Psoas muscle (tissue), 8 donors: Measurements from ENCODE around the gene KLF15. TPM values are rescaled to one million over a fixed set of nuclear protein-coding genes. Genes with fewer than 3 reads are reported as not detected.

ENCODE experiments used
- ATAC-seq, 4 donors: fragments of 200-7000 bp; cut with Tn5 transposase; one replicate each; pipeline ENCODE4 v1.9.1; 2020; ENCODE audit warnings: moderate library complexity in 3 of 4, mild to moderate bottlenecking in 2 of 4
- DNase-seq, 2 donors: peaks; one replicate each; pipeline ENCODE4 v3.0.0-alpha.2; 2020
- H3K27ac ChIP-seq: fragments of 200-600 bp; one replicate; pipeline ENCODE4 v1.8.0; 2022
- H3K27me3 ChIP-seq, 3 donors: fragments of 200-600 bp in 1 of 3; one replicate each; pipeline versions ENCODE4 v1.6.1 to v1.8.0; 2013 to 2022; ENCODE audit warnings: low read length in 2 of 3, mild to moderate bottlenecking in 2 of 3, moderate library complexity in 1 of 3; ENCODE audit not compliant: insufficient read depth in 3 of 3
- H3K36me3 ChIP-seq, 2 donors: fragments of 200-600 bp in 1 of 2; one replicate each; pipeline versions ENCODE4 v1.6.1 to v1.8.0; 2013 to 2022; ENCODE audit warnings: low read depth in 1 of 2, mild to moderate bottlenecking in 1 of 2, moderate library complexity in 1 of 2; ENCODE audit not compliant: insufficient read depth in 1 of 2
- H3K4me1 ChIP-seq: fragments of 200-600 bp; one replicate; pipeline ENCODE4 v1.8.0; 2022
- H3K4me3 ChIP-seq: fragments of 200-600 bp; one replicate; pipeline ENCODE4 v1.8.0; 2022; ENCODE audit warnings: mild to moderate bottlenecking
- H3K9me3 ChIP-seq: fragments of 200-600 bp; one replicate; pipeline ENCODE4 v1.8.0; 2022
- WGBS, 3 donors: extraction: QIAGEN DNeasy Blood & Tissue Kit; methylation state at CpG; one replicate each; pipeline versions ENCODE4 v1.1.6 to v1.1.7; 2013; 5-methylcytosine and 5-hydroxymethylcytosine counted together
- intact Hi-C, 2 donors: fragments of 100-400 bp; cut with DNase I; formaldehyde crosslinking; loops; one replicate each; pipeline versions ENCODE4 v1.11.0 to v1.14.2; 2022
- polyA plus RNA-seq, 3 donors: library from polyadenylated mRNA; stranded (reverse); fragments of 200-250 nt; gene quantifications; one replicate each; pipeline ENCODE4 v1.2.3, GENCODE V29; 2013
- total RNA-seq, 4 donors: library from RNA; stranded (reverse); fragmentation: NEBNext Ultra II Directional in 2 of 4; extraction: Animal tissue kit (Norgen Biotek cat#: 25700) in 2 of 4; gene quantifications; one replicate each; pipeline versions ENCODE4 v1.2.1 to v1.2.4, GENCODE V29; 2021 to 2023
- TF ChIP-seq, protein P1 (sequence below): fragments of 200-600 bp; IDR thresholded peaks from one replicate; pipeline ENCODE4 v1.8.0; 2022; ENCODE audit warnings: antibody characterized with exemption
- donor health status: healthy with polysubstance abuse.
- donor health status: DM: no; HTN: no; CAD: no; lungs with moderate emphysema.
- donor health status: Bipolar disorder and iron deficiency.
- donor health status: healthy.
- donor health status: DM: yes; HTN: yes; CAD: no.
- donor health status: DM: no; HTN: no; CAD: no.
- donor health status: DM: no; HTN: no; CAD: no.
- donor health status: DM: yes; HTN: yes; CAD: no.

KLF15 gene
- total and polyA plus RNA-seq, 7 donors, result 13.2 to 77.6 (median 37.8) TPM

DNA sequence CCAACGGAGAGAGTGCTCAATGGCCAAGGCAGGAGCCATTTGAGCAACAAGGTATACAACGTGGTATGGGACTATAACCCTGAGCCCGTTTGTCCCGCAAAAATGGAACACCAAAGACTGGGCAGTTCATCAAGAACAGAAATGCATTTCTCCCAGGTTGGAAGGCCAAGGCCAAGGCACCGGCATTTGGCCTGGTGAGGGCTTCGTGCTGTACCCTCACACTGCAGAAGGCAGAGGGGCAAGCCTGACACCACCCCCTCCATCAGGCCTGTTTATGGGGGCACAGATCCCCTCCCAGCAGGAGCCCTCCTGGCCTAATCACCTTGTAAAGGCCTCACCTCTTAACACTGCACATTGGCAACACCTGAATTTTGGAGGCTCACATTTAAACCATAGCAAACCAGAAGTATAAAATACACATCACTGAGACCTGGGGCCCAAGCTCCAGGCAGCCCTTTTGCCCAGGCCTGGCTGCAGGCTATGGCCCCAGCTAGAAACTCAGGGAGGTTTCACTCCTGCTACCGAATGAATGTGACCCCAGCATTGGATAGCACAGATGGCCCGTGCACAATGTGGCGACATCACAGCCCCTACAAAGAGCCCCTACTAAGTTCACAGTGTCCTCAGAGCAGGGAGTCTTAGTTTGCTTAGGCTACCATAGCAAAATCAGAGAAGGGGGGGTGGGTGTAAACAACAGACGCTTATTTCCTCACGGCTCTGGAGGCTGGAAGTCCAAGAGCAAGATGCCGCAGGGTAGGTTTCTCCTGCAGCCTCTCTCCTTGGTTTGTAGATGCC, 47.1 kb downstream of the KLF15 start:
- Histone ChIP-seq H3K27ac (no peak overlapping the region), H3K9me3 (no peaks in the 10 kb centered on the region), H3K4me1 (no peaks in the 10 kb centered on the region), H3K4me3 (no peak overlapping the region), H3K27me3 (no peaks in the 10 kb centered on the region), H3K36me3 (no peaks in the 10 kb centered on the region)
- TF ChIP-seq, protein P1, sequence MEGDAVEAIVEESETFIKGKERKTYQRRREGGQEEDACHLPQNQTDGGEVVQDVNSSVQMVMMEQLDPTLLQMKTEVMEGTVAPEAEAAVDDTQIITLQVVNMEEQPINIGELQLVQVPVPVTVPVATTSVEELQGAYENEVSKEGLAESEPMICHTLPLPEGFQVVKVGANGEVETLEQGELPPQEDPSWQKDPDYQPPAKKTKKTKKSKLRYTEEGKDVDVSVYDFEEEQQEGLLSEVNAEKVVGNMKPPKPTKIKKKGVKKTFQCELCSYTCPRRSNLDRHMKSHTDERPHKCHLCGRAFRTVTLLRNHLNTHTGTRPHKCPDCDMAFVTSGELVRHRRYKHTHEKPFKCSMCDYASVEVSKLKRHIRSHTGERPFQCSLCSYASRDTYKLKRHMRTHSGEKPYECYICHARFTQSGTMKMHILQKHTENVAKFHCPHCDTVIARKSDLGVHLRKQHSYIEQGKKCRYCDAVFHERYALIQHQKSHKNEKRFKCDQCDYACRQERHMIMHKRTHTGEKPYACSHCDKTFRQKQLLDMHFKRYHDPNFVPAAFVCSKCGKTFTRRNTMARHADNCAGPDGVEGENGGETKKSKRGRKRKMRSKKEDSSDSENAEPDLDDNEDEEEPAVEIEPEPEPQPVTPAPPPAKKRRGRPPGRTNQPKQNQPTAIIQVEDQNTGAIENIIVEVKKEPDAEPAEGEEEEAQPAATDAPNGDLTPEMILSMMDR, result no peak
- DNase-seq, result no peak
- ATAC-seq, result no peak
- intact Hi-C loops, result loop anchor here in 1 of 2 donors (5.0 kb wide), 1 partner anchor 32 kb away; no protein-coding TSS in a partner anchor
- WGBS, 3 donors, result 89 to 90% (median 89%) methylated on average over 12 of the region's 12 CpGs

DNA sequence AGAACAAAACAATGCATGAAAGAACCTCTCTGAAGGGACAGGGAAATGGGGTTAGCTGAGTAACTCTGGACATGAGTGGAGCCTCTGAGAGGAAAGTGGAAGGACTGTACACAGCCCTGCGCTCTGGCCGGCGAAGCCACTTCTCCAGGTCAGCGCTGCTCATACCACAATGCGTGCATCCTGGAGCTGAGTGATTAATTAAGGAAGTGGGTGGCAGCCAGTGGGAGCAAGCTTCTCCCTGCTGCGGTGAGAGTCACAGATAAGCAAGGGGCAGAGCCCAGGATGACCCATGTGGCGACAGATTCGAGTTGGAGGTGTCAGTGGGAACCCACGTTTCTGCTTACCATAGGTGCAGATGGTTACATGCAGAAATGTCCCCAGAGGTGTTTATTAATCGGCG, 48.0 kb downstream of the KLF15 start:
- intact Hi-C loops, result loop anchor here in 1 of 2 donors (5.0 kb wide), 1 partner anchor 33 kb away; no protein-coding TSS in a partner anchor
- ATAC-seq (no peak), DNase-seq (no peak)
- no peaks in the 10 kb centered on the region for H3K36me3 ChIP-seq
- 80 to 89% (median 82%) methylated on average over 11 of the region's 11 CpGs for WGBS, 3 donors
- H3K4me3 ChIP-seq, result no peak overlapping the region
- no peak overlapping the region for H3K27ac ChIP-seq
- no peaks in the 10 kb centered on the region for H3K27me3 ChIP-seq
- no peaks in the 10 kb centered on the region for H3K9me3 ChIP-seq
- TF ChIP-seq, protein P1, result no peak
- H3K4me1 ChIP-seq, result no peaks in the 10 kb centered on the region

GRCh38 chr3:126308394-126309125, 48.6 kb downstream of the KLF15 start:
- no peak for DNase-seq
- no peak overlapping the region for H3K4me3 ChIP-seq
- TF ChIP-seq, protein P1, result no peak
- 89 to 93% (median 92%) methylated on average over 21 to 24 of the region's 24 CpGs for WGBS, 3 donors
- intact Hi-C loops, result loop anchor here in 1 of 2 donors (5.0 kb wide), 1 partner anchor 34 kb away; no protein-coding TSS in a partner anchor
- ATAC-seq, result no peak
- no peaks in the 10 kb centered on the region for H3K36me3 ChIP-seq
- no peak overlapping the region for H3K27ac ChIP-seq
- no peaks in the 10 kb centered on the region for H3K27me3 ChIP-seq
- no peaks in the 10 kb centered on the region for H3K9me3 ChIP-seq
- H3K4me1 ChIP-seq, result no peaks in the 10 kb centered on the region

DNA sequence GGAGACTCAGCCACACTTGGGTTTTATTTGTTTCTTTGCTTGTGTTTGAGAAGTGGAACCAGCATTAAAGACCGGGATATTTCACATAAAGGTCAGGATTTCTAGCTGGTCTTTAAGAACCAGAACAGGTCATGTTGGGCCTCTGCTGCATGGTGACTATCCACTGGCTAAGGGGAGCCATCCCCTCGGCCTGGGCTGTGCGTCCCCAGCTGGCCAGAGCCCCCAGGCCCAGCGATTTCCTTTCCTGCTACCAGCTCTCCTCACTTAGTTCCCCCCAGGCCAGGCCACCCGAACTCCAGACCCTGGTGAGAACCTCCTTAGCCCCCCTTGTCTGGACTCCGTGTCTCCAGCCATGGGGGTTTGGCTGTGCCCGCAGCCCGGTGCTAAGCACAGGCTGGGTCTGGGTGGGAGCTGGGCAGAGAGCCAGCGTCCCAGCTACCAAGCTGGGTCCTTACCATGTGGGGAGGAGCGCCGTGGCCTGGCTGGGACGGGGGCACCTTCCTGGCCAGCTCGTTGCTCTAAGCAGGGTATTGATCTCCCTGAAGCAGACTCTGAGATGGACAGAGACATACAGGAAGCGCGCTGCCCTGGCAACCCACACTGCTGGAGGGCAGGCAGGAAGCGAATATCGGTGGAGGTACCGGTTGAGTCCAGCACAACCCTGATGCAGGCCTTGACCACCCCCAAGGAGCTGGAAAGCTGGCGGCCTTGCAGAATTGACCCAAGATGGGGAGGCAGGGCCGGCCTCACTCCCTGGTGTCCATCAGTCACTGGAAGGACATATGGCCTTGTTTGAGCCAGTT, 49.4 kb downstream of the KLF15 start:
- ATAC-seq, result no peak
- H3K27ac ChIP-seq, result no peak overlapping the region
- no peaks in the 10 kb centered on the region for H3K27me3 ChIP-seq
- H3K36me3 ChIP-seq, result no peaks in the 10 kb centered on the region
- H3K9me3 ChIP-seq, result no peaks in the 10 kb centered on the region
- DNase-seq, result no peak
- intact Hi-C loops, result loop anchor here in 1 of 2 donors (5.0 kb wide), 1 partner anchor 35 kb away; no protein-coding TSS in a partner anchor
- no peaks in the 10 kb centered on the region for H3K4me1 ChIP-seq
- no peak overlapping the region for H3K4me3 ChIP-seq
- TF ChIP-seq, protein P1, result no peak
- WGBS, 3 donors, result 87 to 88% (median 87%) methylated on average over 20 of the region's 20 CpGs
